NCI-H460 (cell line): Measurements from ENCODE around the gene FAU. TPM values are rescaled to one million over a fixed set of nuclear protein-coding genes. Genes with fewer than 3 reads are reported as not detected.
A peak's percentile ranks its signal among the peaks of the same experiment; 100 is the strongest.

Experiments
- DNase-seq: peaks from one replicate; pipeline ENCODE4 v3.0.0-alpha.2; 2016; ENCODE audit warnings: low read depth; ENCODE audit errors: extremely low read depth
- total RNA-seq: library from RNA; depleted of rRNA; stranded (reverse); fragments of >200 nt; shearing (Covaris generic); gene quantifications from 2 replicates; pipeline ENCODE4 v1.2.3, GENCODE V29; 2014

The FAU gene
- total RNA-seq, 1 experiment from 2014 or later: 345 TPM

DNA sequence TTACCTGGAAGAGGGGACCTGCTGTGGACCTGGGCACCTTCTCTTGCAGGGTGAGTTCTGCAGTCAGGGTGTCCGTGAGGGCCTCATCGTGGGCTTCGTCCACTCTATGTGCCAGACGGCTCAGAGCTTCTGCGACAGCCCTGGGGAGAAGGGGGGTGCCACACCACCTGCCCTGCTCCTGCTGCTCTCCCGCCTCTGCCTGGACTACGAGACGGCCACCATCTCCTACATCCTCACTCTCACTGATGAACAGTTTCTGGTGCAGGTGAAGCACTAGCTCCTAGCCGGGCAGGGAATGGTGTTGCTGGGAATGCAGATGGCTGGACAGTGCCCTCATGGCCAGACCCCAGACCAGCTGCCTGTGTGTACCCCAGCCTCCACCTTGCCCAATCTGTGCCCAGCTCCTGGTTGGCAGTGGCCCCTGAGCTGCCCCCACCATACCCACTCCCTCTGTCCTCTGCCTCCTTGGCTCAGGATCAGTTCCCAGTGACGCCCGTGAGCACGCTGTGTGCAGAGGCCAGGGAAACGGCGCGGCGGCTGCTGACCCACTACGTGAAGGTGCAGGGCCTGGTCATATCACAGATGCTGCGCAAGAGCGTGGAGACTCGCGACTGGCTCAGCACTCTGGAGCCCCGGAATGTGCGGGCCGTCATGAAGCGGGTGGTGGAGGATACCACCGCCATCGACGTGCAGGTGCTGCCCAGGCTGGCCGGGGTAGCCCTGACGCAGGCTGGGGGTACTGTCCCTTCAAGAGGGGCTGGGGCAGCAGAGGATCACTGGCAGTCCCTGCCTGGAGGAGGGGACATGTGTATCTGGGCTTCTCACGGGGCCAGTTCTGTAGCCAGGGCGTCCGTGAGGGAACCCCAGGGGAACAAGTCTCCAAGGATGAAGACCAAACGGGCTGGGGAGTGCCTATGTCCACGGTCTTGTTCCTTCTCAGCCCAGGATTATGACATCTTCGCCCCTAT, 12.4 kb downstream of the FAU start:
- no peak for DNase-seq

DNA sequence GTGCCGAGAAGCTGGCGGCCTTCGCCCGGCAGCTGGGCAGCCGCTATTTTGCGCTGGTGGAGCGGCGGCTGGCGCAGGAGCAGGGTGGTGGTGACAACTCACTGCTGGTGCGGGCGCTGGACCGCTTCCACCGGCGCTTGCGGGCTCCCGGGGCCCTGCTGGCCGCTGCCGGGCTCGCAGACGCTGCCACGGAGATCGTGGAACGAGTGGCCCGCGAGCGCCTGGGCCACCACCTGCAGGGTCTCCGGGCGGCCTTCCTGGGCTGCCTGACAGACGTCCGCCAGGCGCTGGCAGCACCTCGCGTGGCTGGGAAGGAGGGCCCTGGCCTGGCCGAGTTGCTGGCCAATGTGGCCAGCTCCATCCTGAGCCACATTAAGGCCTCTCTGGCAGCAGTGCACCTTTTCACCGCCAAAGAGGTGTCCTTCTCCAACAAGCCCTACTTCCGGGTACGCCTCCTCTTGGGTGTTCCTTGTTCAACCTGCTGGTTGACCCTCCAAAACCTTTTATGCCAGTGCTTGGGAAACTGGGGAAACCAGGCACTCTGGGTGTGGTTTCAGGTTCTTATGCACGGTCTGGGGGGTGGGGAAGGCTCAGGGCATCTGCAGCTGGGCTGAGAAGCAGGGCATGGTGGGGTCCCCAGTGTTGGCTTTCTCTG, 13.3 kb downstream of the FAU start:
- no peak for DNase-seq

DNA sequence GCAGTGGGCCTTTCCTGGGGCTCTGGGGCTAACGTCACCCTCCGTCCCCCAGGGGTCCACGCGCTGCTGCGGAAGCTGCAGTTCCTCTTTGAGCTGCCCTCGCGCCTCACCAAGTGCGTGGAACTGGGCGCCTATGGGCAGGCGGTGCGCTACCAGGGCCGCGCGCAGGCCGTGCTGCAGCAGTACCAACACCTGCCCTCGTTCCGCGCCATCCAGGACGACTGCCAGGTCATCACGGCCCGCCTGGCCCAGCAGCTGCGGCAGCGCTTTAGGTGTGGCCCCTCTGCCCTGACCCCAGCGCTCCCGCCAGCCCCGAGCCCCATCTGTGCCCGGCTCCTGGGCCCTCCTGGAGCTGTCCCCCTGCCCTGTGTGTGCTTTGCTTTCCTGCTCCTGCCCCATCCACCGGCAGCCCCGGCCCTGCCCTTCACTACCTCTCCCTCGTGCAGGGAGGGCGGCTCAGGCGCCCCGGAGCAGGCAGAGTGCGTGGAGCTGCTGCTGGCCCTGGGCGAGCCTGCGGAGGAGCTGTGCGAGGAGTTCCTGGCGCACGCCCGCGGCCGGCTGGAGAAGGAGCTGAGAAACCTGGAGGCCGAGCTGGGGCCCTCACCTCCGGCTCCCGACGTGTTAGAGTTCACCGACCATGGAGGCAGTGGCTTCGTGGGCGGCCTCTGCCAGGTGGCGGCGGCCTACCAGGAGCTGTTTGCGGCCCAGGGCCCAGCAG, 14.0 kb downstream of the FAU start:
- DNase-seq: no peak

DNA sequence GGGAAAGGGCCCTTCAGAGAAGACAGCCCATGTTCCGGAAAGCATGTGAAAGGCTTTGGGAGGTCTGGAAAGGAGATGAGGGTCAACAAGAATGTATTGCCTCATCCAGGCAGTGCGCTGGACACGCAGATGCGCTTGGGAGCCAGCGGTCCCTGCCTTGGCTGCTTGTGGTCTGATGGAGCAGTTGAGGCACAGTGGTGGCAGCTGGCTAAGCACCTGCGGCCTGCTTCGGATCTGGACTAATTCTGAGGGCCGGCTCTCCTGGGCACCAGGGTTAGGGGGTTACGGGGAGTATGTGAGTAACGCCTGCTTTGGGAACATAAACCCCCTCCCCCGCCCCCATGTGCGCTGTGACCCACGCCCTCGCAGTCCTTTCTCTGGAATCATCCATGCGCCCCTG, 14.9 kb downstream of the FAU start:
- DNase-seq: no peak

DNA sequence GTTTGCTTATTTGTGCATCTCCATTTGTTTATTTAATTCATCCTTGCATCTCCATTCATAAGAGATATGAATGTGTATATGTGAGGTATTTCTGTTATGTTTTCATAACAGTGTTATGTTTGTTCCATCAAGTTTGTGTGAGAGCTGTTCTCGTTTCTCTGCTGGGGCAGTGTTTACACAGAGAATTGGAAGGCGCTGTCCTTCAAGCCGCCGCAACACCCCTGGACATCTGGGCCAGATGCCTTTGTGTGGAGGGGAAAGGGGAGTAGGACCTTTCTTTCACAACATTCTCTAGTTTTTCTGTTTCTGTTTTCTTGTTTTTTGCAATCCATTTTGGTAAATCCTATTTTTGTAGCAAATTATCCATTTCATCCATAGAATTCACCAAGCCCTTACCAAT, 17.3 kb downstream of the FAU start:
- DNase-seq: no peak

DNA sequence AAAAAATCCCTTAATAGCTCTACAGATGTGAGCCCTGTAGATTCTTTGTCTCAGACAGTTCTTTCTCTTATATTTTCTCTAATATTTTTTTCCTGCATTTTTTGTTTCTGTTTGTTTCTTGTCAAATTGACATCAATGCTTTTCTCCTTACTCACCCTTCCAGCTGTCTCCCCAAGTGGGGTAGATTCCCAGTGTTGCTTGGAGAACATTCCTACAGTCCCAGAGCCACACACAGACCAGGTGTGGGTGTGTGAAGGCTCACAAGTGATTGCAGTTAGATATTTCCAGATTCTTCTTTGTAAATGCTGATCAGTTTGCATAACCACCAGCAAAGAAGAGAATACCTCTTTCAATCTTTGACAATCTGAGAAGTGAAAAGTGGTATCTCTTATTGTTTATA, 18.5 kb downstream of the FAU start:
- DNase-seq: no peak

DNA sequence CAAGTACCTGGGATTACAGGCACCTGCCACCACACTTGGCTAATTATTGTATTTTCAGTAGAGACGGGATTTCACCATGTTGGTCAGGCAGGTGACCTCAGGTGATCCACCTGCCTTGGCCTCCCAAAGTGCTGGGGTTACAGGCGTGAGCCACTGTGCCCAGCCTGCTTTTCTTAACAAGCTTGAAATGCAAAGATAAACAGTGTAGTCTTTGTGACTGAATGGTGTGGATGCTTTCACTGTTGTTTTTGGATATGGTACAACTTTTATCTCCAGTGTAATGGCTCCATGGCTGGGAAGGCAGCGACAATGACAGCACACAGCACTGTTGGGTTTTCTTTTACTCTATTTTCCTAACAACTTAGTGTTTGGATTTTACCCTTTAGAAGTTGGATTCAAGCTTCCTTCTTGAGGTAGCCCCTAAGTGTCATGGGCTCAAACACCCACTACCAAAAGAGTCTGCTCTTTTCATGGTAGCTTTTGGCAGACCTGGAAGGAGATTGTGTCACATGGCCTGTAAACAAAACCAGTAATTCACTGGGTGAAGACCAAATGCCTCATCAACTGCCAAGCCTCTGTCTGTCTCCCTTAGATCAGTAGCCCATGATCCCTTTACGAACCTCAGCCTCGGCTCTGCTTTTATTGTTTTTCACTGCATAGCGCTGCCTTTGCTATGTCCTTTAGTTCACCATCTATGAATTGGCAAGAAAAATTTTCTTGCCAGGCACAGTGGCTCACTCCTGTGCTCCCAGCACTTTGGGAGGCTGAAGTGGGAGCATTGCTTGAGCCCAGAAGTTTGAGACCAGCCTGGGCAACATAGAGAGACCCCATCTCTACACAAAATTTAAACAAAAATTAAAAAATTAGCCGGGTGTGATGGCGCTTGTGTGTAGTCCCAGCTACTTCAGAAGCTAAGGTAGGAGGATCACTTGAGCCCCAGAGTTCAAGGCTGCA, 19.5 kb downstream of the FAU start:
- no peak for DNase-seq

DNA sequence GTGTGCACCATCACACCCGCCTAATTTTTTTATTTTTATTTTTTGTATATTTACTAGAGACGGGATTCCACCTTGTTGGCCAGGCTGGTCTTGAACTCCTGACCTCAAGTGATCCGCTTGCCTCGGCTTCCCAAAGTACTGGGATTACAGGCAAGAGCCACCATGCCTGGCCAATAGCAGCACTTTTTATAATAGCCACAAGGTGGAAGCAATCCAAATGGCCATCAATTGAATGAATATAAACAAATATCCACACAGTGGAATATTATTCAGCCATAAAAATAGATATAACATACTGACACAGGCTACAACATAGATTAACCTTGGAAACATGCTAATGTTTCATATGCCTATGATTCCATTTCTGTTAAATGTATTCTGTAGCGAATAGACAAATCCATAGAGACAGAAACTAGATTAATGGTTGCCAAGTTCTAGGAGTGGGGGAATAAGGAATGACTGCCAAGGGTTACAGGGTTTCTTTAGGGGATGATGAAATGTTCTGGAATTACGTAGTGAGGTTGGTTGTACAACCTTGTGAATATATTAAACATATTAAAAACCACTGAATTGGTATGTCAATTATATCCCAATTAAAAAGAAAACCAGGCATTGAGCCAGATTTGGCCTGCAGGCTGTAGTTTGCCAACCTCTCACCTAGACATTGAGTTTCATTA, 21.1 kb downstream of the FAU start:
- DNase-seq: no peak

DNA sequence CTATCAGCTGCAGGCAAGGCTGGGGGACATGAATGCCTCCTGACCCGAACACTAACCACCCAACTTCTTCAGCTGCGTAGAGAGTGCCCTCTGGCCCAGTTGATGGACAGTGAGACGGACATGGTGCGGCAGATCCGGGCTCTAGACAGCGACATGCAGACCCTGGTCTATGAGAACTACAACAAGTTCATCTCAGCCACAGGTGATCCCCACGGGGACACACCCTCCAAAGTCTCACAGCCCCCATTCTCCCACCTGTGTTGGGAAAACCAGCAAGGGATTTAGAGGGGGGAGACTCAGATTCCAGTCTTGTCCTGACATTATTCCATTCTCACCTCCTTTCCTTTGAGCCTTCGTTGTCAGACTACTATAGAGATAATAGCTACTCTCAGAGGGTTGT, 25.0 kb downstream of the FAU start:
- no peak for DNase-seq

DNA sequence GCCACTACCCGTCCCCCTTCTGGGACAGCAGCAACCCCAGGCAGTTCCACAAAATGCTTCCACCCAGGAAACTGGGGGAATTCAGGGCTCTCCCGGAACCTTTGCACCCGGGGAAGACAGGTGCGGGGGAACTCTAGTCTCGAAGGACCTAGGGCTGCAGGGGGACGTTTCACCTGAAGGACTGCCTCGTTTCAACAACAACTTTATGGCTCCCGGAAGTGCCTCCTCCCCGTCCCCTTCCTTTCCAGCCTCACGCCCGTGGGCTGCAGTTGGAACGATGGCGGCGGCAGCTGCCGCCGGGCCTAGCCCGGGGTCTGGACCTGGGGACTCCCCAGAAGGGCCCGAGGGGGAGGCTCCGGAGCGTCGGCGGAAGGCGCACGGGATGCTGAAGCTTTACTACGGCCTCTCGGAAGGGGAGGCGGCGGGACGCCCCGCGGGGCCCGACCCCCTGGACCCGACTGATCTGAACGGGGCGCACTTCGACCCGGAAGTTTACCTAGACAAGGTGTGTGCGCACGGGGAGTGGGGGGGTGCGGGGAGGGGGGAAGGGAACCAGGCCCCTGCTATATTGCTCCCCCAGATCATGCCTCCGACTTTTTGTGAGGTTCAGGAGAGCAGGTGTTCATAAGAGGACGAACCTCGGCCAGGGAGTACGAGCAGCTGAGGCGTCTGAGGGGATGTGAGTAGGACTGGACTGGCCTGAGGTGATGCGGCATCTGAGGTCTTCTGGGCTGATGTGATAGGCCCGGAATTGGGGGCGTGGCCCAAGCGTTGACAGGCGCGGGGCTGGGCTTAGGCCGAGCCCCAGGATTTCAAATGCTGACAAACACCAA, 25.7 kb downstream of the FAU start, which contains the start of gene VPS51:
Gene VPS51 (plus strand): TSS at position 241 of the 833 bp plus-strand sequence. CDS start 37 bp downstream, at position 278.
- peak; percentile 69 for DNase-seq

DNA sequence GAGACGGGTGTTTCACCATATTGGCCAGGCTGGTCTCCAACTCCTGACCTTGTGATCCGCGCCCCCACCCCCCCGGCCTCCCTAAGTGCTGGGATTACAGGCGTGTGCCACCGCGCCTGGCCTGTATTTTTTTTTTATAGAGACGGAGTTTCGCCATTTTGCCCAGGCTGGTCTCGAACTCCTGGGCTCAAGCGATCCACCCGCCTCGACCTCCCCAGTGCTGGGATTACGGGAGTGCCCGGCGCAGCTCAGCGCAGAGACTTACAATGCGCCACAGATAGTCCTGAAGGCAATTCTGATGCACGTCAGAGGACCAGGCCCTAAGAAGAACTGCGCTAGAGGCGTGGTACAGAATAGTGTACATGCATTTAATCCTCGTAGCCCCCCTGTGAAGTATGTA, 26.5 kb downstream of the FAU start:
- DNase-seq: no peak

DNA sequence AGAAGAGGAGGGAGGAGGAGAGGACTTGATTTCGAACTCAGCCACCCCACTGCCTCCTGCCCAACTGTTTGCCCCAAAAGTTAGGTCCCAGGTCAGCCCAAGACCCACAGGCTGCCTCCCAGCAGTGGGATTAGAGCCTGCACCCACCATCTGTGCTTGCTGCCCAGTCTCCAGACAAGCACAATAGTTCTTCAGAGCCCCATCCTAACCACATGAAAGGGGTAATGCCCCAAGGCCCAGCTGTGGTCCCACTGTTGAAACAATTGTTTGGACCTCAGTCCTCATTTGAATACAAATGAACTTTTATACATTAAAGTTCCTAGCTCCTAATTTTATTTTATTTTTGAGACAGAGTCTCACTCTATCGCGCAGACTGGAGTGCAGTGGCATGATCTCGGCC, 31.3 kb downstream of the FAU start:
- no peak for DNase-seq

DNA sequence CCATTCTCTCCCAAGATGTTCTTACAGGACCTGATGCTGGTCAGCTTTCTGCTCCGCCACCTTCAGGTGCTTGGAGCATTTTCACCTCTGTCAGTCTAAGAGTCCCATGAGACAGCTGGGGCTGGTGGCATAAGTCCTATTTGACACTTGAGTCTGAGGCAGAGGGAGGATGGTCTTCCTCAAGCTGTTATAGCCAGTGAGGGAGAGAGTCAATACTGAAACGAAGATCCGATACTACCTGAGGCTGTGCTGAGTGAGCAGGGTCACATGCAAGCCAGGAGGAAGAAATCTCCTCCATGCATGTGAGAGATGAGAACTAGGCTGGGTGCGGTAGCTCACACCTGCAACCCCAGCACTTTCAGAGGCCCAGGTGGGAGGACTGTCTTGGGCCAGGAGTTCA, 32.3 kb downstream of the FAU start:
- no peak for DNase-seq

DNA sequence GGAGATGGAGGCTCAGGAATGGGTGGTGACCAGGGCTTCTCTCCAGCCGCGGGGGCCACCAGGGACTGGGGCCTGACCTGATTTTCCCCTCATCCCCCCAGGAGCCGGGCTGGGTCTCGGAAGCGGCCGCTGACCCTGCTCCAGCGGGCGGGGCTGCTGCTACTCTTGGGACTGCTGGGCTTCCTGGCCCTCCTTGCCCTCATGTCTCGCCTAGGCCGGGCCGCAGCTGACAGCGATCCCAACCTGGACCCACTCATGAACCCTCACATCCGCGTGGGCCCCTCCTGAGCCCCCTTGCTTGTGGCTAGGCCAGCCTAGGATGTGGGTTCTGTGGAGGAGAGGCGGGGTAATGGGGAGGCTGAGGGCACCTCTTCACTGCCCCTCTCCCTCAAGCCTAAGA, 34.1 kb downstream of the FAU start:
- DNase-seq: no peak

DNA sequence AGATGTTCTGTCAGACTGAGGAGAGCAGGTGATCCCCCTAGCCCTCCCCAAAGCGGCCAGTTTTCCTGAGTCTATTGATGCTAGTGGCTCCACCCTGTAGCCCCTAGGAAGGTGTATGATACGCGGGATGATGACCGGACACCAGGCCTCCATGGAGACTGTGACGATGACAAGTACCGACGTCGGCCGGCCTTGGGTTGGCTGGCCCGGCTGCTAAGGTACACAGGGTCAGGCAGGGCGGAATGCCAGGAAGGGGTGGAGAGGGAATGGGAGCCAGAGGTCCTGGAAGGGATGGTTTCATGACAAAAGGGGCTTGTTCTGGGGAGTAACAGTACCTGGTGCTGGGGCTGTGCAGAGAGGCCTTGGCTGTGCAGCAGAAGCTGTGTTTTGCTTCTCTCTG, 34.7 kb downstream of the FAU start:
- no peak for DNase-seq

DNA sequence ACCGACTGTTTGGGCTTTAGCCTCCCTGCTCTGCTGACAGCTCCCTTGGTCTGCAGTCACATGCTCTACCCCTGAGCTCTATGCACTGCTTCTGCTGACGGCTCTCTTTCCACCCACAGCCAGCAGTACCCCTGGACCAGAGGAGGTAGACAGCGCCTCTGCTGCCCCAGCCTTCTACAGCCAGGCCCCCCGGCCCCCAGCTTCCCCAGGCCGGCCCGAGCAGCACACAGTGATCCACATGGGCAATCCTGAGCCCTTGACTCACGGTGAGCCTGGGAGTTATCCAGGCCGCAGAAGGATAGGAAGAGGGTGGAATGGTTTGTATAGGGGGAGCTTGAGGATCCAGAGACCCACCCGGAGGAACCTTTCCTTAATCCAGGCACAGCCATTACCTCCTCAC, 35.1 kb downstream of the FAU start:
- DNase-seq: no peak

DNA sequence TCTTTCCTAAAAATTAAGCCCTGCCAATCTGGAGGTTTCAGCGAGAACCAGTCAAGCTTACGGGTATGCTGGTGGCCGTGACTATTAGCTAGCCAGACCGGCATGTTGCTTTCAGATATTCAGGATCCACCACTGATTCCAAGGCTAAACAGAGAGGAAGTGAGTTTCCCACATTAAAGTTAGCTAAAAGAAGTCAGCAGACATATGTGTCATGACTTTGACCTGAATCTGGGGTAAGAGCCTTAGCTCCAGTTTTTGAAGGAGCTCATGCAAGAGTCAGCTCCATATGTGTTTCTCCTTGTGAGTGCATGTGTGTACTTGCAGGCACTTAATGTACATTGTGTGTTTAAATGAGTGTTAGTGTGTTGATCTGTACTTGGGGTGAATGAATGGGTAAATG, 36.5 kb downstream of the FAU start:
- no peak for DNase-seq

DNA sequence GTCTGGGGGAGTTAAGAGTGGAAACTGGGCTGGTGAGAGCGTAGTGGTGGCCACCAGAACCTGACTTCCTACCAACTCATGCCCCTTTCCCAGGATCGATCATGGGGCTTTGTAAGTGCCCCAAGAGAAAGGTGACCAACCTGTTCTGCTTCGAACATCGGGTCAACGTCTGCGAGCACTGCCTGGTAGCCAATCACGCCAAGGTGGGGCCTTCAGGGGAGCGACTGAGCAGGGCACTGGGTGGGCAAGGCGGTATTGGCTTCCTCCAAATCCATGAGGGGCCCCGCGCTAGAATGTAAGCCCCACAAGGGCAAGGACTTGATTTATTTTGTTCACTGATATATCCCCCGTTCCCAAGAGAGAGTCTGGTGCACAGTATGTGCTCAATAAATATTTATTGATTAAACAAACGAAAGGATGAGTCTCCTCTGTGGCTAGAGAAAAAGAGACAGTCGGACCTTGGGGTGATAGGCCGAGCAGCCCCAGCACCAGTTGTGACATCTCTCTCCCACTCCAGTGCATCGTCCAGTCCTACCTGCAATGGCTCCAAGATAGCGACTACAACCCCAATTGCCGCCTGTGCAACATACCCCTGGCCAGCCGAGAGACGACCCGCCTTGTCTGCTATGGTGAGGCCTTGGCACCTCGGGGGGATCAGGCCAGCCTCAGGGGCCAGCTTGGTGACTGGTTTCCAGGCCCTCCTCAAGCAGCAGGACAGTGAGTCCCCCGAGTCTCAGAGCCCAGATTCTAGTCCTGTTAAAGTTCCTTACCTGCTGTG, 37.1 kb downstream of the FAU start:
- no peak for DNase-seq
